GM12891 (cell line): ENCODE results near the gene PRKCE.

Source experiments
- PAX5 ChIP-seq: IDR thresholded peaks from 2 replicates; pipeline ENCODE4 v1.6.1; 2011; ENCODE audit warnings: low read length, moderate library complexity, mild to moderate bottlenecking; ENCODE audit not compliant: insufficient read depth, severe bottlenecking
- POLR2A ChIP-seq: IDR thresholded peaks from 2 replicates; pipeline ENCODE4 v1.6.1; 2011; ENCODE audit warnings: low read depth, low read length, control low read depth
- POLR2AphosphoS5 ChIP-seq: IDR thresholded peaks from 2 replicates; pipeline ENCODE4 v1.6.1; 2011; ENCODE audit warnings: low read depth, low read length, control low read depth
- POU2F2 ChIP-seq: IDR thresholded peaks from 2 replicates; pipeline ENCODE4 v1.6.1; 2011; ENCODE audit warnings: low read depth, mild to moderate bottlenecking, control low read depth, low read length, moderate library complexity
- SPI1 ChIP-seq: IDR thresholded peaks from 2 replicates; pipeline ENCODE4 v1.6.1; 2011; ENCODE audit warnings: low read depth, low read length, control low read depth
- TAF1 ChIP-seq: IDR thresholded peaks from 2 replicates; pipeline ENCODE4 v1.6.1; 2011; ENCODE audit warnings: low read depth, low read length, control low read depth

GRCh38 chr2:46082531-46083485 is 431.3 kb downstream of the PRKCE start:
- TF ChIP-seq POLR2AphosphoS5: no peak
- no peak for TF ChIP-seq TAF1
- no peak for TF ChIP-seq POLR2A
- TF ChIP-seq PAX5: no peak
- peak; percentile 23; the same call in 1 of the 2 replicates for TF ChIP-seq SPI1
- no peak for TF ChIP-seq POU2F2
